ENCODE measurements around the gene AMPD3. TPM values are rescaled to one million over a fixed set of nuclear protein-coding genes. Genes with fewer than 3 reads are reported as not detected.

Gene AMPD3
- polyA plus RNA-seq, 1 of the 3 experiments (the other 2 are of a cell fraction) = 1.7 TPM

GRCh38 chr11:10488934-10489691 lies 34.0 kb downstream of the AMPD3 start:
- no peaks in the 10 kb centered on the region for H3K9me2 ChIP-seq

GRCh38 chr11:10490032-10490397 lies 35.0 kb downstream of the AMPD3 start:
- no peaks in the 10 kb centered on the region for H3K27me3 ChIP-seq (ENCODE audit: insufficient read depth)
- no peaks in the 10 kb centered on the region for H3K9me3 ChIP-seq
- ChIA-PET POLR2A (no interaction called here), CTCF (interaction anchor here (0.8 kb wide), 1 partner anchor 10 kb away, joined by 3 read pairs; no protein-coding TSS in a partner anchor)
- peak overlapping the region; percentile 54 to 85; a peak in 2 of 4 replicates for H3K27ac ChIP-seq (ENCODE audit: low read depth in 2 of 2, low read length in 1 of 2)
- no peak overlapping the region for H3K9ac ChIP-seq
- no peaks in the 10 kb centered on the region for H3K79me2 ChIP-seq (ENCODE audit: insufficient read depth)
- DNase-seq = no peak
- no peaks in the 10 kb centered on the region for H3K36me3 ChIP-seq (replicated peaks in 1 of 2; ENCODE audit: control insufficient read depth in 1 of 2, insufficient read depth in 2 of 2, low read length in 1 of 2)
- H4K20me1 ChIP-seq (ENCODE audit: insufficient read depth) = no peaks in the 10 kb centered on the region
- H3K4me1 ChIP-seq (ENCODE audit: control insufficient read depth in 1 of 2, insufficient read depth in 2 of 2, low read depth in 1 of 2, low read length in 1 of 2) = peaks cover 7 to 12% of the 10 kb centered on the region in 2 experiments; a peak in 3 of 4 replicates
- no peaks in the 10 kb centered on the region for H3K9me2 ChIP-seq
- no peak overlapping the region for H2AFZ ChIP-seq (ENCODE audit: low read depth)
- H3K4me3 ChIP-seq (ENCODE audit: low read depth in 2 of 2, low read length in 1 of 2) = no peak overlapping the region
- H3F3A ChIP-seq (replicated peaks; ENCODE audit: insufficient read depth) = peaks cover 12% of the 10 kb centered on the region
- WGBS (ENCODE audit: low lambda C conversion rate) = 97% methylated on average over 4 of the region's 5 CpGs
- H3K4me2 ChIP-seq = peak overlapping the region; percentile 62; the same call in 1 of the 2 replicates
- TF ChIP-seq FOXJ3 (CRISPR knock-in tag; IDR thresholded peaks at IDR 0.05) (no peak), SIN3A (IDR thresholded peaks at IDR 0.05; ENCODE audit: borderline replicate concordance, low read depth, low read length) (no peak), SMC3 (IDR thresholded peaks at IDR 0.05; ENCODE audit: low read depth, low read length) (no peak), RXRA (IDR thresholded peaks at IDR 0.05; ENCODE audit: borderline replicate concordance, low read depth) (no peak), GABPA (IDR thresholded peaks at IDR 0.05; ENCODE audit: low read depth) (no peak), RFX5 (IDR thresholded peaks at IDR 0.05; ENCODE audit: low read length) (no peak), NFIC (IDR thresholded peaks at IDR 0.05; ENCODE audit: borderline replicate concordance) (no peak), GATA2 (CRISPR knock-in tag; IDR thresholded peaks at IDR 0.05) (no peak), NRF1 (IDR thresholded peaks at IDR 0.05; ENCODE audit: low read depth, low read length) (no peak), JUND (IDR thresholded peaks at IDR 0.05) (no peak), USF1 (IDR thresholded peaks at IDR 0.05; ENCODE audit: borderline replicate concordance, low read depth) (no peak), TAF1 (IDR thresholded peaks at IDR 0.05; ENCODE audit: borderline replicate concordance, low read depth, low read length) (no peak), MAX (IDR thresholded peaks at IDR 0.05; ENCODE audit: low read depth) (no peak), CHD2 (IDR thresholded peaks at IDR 0.05; ENCODE audit: low read length, partially characterized antibody) (no peak), ELF1 (IDR thresholded peaks at IDR 0.05) (no peak)

More at GRCh38 chr11:10488934-10489691, 34.0 kb downstream of the AMPD3 start:
- POLR2A ChIA-PET = no interaction called here
- Histone ChIP-seq H3K36me3 (replicated peaks in 1 of 2; ENCODE audit: control insufficient read depth in 1 of 2, insufficient read depth in 2 of 2, low read length in 1 of 2) (no peaks in the 10 kb centered on the region), H3K4me2 (no peak overlapping the region), H3K4me3 (ENCODE audit: low read depth in 2 of 2, low read length in 1 of 2) (no peak overlapping the region), H3K4me1 (ENCODE audit: control insufficient read depth in 1 of 2, insufficient read depth in 2 of 2, low read depth in 1 of 2, low read length in 1 of 2) (peaks cover 7 to 12% of the 10 kb centered on the region in 2 experiments; a peak in 3 of 4 replicates), H4K20me1 (ENCODE audit: insufficient read depth) (no peaks in the 10 kb centered on the region), H2AFZ (ENCODE audit: low read depth) (no peak overlapping the region), H3K27me3 (ENCODE audit: insufficient read depth) (no peaks in the 10 kb centered on the region), H3K9ac (no peak overlapping the region), H3K79me2 (ENCODE audit: insufficient read depth) (no peaks in the 10 kb centered on the region), H3F3A (replicated peaks; ENCODE audit: insufficient read depth) (peaks cover 12% of the 10 kb centered on the region), H3K9me3 (no peaks in the 10 kb centered on the region), H3K27ac (ENCODE audit: low read depth in 2 of 2, low read length in 1 of 2) (no peak overlapping the region)
- TF ChIP-seq CTCF (IDR thresholded peaks at IDR 0.05) = no peak
- no peak for TF ChIP-seq TCF12 (IDR thresholded peaks at IDR 0.05)
- no peak for TF ChIP-seq MEF2A (IDR thresholded peaks at IDR 0.05; ENCODE audit: borderline replicate concordance, low read depth)
- no peak for TF ChIP-seq IRF3 (IDR thresholded peaks at IDR 0.05; ENCODE audit: low read depth, low read length)
- TF ChIP-seq RFX5 (IDR thresholded peaks at IDR 0.05; ENCODE audit: low read length) = no peak
- no peak for TF ChIP-seq NRF1 (IDR thresholded peaks at IDR 0.05; ENCODE audit: low read depth, low read length)
- TF ChIP-seq TAF1 (IDR thresholded peaks at IDR 0.05; ENCODE audit: borderline replicate concordance, low read depth, low read length) = no peak
- no peak for TF ChIP-seq JUND (IDR thresholded peaks at IDR 0.05)
- no peak for TF ChIP-seq YY1 (IDR thresholded peaks at IDR 0.05; ENCODE audit: low read depth)
- no peak for TF ChIP-seq NFIC (IDR thresholded peaks at IDR 0.05; ENCODE audit: borderline replicate concordance)
- TF ChIP-seq FOXM1 (IDR thresholded peaks at IDR 0.05; ENCODE audit: low read depth) = no peak
- no peak for TF ChIP-seq RCOR1 (IDR thresholded peaks at IDR 0.05; ENCODE audit: low read length)
- no peak for TF ChIP-seq MXI1 (IDR thresholded peaks at IDR 0.05; ENCODE audit: low read depth, low read length)
- CTCF ChIA-PET = no interaction called here
- DNase-seq = no peak
- 98% methylated on average over 8 of the region's 11 CpGs for WGBS (ENCODE audit: low lambda C conversion rate)
